HEK293 (cell line): ENCODE results near the gene CDH23.
A peak's percentile ranks its signal among the peaks of the same experiment; 100 is the strongest.

Experiments used
- CTCF ChIA-PET: fragments of 350-600 bp; formaldehyde crosslinking; extraction: SDS; loops from one replicate; lab custom pipeline; 2021; ENCODE audit warnings: antibody characterized with exemption; lab: Yijun Ruan, JAX
- POLR2A ChIA-PET: fragments of 300-600 bp; formaldehyde crosslinking; extraction: SDS; loops from one replicate; lab custom pipeline; 2020; ENCODE audit warnings: antibody characterized with exemption, inconsistent platforms; lab: Yijun Ruan, JAX
- H3K27ac ChIP-seq: fragments of 200-500 bp; sonication (Bioruptor generic); 2 replicates; pipeline ENCODE4 v1.5.1; 2014; ENCODE audit warnings: low read depth, low read length, control low read depth, inconsistent platforms; ENCODE audit errors: extremely low read depth
- H3K36me3 ChIP-seq, 2 experiments: fragments of 200-500 bp in 1 of 2; sonication (Bioruptor generic) in 1 of 2; 1 replicate in 1 of 2; 2 replicates in 1 of 2; pipeline ENCODE4 v1.5.1; 2014 to 2017; ENCODE audit warnings: inconsistent platforms in 2 of 2, low read length in 2 of 2; ENCODE audit not compliant: control insufficient read depth in 2 of 2, insufficient read depth in 1 of 2
- H3K4me1 ChIP-seq: fragments of 200-500 bp; sonication (Bioruptor generic); 2 replicates; pipeline ENCODE4 v1.5.1; 2014; ENCODE audit warnings: mild to moderate bottlenecking, low read length, inconsistent platforms; ENCODE audit not compliant: control insufficient read depth, insufficient read depth
- H3K4me3 ChIP-seq: 2 replicates; pipeline ENCODE4 v1.5.1; 2011; ENCODE audit warnings: low read depth, mild to moderate bottlenecking, control low read depth, low read length, moderate library complexity
- H3K9me3 ChIP-seq: fragments of 200-500 bp; sonication (Bioruptor generic); 2 replicates; pipeline ENCODE4 v1.5.1; 2014; ENCODE audit warnings: low read depth, low read length, inconsistent platforms; ENCODE audit not compliant: control insufficient read depth, insufficient read depth
- KLF1 ChIP-seq: fragments of 450-650 bp; formaldehyde crosslinking; IDR thresholded peaks from 2 replicates; pipeline ENCODE4 v1.5.1; 2016; ENCODE audit warnings: missing biosample characterization, missing genetic modification characterization
- KLF9 ChIP-seq: fragments of 450-650 bp; formaldehyde crosslinking; IDR thresholded peaks from 2 replicates; pipeline ENCODE4 v1.5.1; 2016; ENCODE audit warnings: missing biosample characterization, missing genetic modification characterization, low read depth
- MEIS1 ChIP-seq: sonication (generic); formaldehyde crosslinking; IDR thresholded peaks from 2 replicates; pipeline ENCODE4 v1.8.1; 2022; ENCODE audit warnings: missing genetic modification reagents, mild to moderate bottlenecking, borderline replicate concordance
- ZBTB7A ChIP-seq: fragments of 450-650 bp; formaldehyde crosslinking; IDR thresholded peaks from 2 replicates; pipeline ENCODE4 v1.5.1; 2016; ENCODE audit warnings: low read depth, missing biosample characterization, missing genetic modification characterization
- ZFHX2 ChIP-seq: fragments of 450-650 bp; formaldehyde crosslinking; conservative IDR thresholded peaks from 2 replicates; pipeline ENCODE4 v1.5.1; 2016; ENCODE audit warnings: missing biosample characterization, missing genetic modification characterization
- ZNF10 ChIP-seq: fragments of 450-650 bp; formaldehyde crosslinking; IDR thresholded peaks from 2 replicates; pipeline ENCODE4 v1.5.1; 2017; ENCODE audit warnings: missing biosample characterization, missing genetic modification characterization
- ZNF121 ChIP-seq: fragments of 450-650 bp; formaldehyde crosslinking; IDR thresholded peaks from 2 replicates; pipeline ENCODE4 v1.5.1; 2016; ENCODE audit warnings: missing biosample characterization, missing genetic modification characterization
- ZNF140 ChIP-seq: fragments of 450-650 bp; formaldehyde crosslinking; IDR thresholded peaks from 2 replicates; pipeline ENCODE4 v1.5.1; 2016; ENCODE audit warnings: missing biosample characterization, missing genetic modification characterization
- ZNF174 ChIP-seq: fragments of 450-650 bp; formaldehyde crosslinking; IDR thresholded peaks from 2 replicates; pipeline ENCODE4 v1.5.0; 2017; ENCODE audit warnings: missing biosample characterization, mild to moderate bottlenecking, missing genetic modification characterization
- ZNF266 ChIP-seq: fragments of 450-650 bp; formaldehyde crosslinking; IDR thresholded peaks from 2 replicates; pipeline ENCODE4 v1.5.1; 2016; ENCODE audit warnings: missing biosample characterization, missing genetic modification characterization, low read depth
- ZNF335 ChIP-seq: fragments of 450-650 bp; formaldehyde crosslinking; conservative IDR thresholded peaks from 2 replicates; pipeline ENCODE4 v1.5.1; 2016; ENCODE audit warnings: missing biosample characterization, missing genetic modification characterization
- ZNF394 ChIP-seq: fragments of 450-650 bp; formaldehyde crosslinking; IDR thresholded peaks from 2 replicates; pipeline ENCODE4 v1.5.1; 2016; ENCODE audit warnings: missing biosample characterization, missing genetic modification characterization, mild to moderate bottlenecking, moderate library complexity, borderline replicate concordance
- ZNF426 ChIP-seq: fragments of 450-650 bp; formaldehyde crosslinking; IDR thresholded peaks from 2 replicates; pipeline ENCODE4 v1.5.1; 2017; ENCODE audit warnings: missing biosample characterization, missing genetic modification characterization, mild to moderate bottlenecking, inconsistent platforms, moderate library complexity
- ZNF558 ChIP-seq: fragments of 450-650 bp; formaldehyde crosslinking; IDR thresholded peaks from 2 replicates; pipeline ENCODE4 v1.5.1; 2016; ENCODE audit warnings: missing biosample characterization, missing genetic modification characterization
- ZNF571 ChIP-seq: fragments of 450-650 bp; formaldehyde crosslinking; IDR thresholded peaks from 2 replicates; pipeline ENCODE4 v1.5.0; 2017; ENCODE audit warnings: missing biosample characterization, missing genetic modification characterization
- ZNF629 ChIP-seq: fragments of 450-650 bp; formaldehyde crosslinking; IDR thresholded peaks from 2 replicates; pipeline ENCODE4 v1.5.1; 2017; ENCODE audit warnings: missing biosample characterization, missing genetic modification characterization
- ZNF76 ChIP-seq: fragments of 450-650 bp; formaldehyde crosslinking; IDR thresholded peaks from 2 replicates; pipeline ENCODE4; 2016; ENCODE audit warnings: low read depth, missing biosample characterization, missing genetic modification characterization, borderline replicate concordance
- ZNF830 ChIP-seq: fragments of 450-650 bp; IDR thresholded peaks from 2 replicates; pipeline ENCODE4 v1.5.0; 2018; ENCODE audit warnings: missing biosample characterization, missing genetic modification characterization, low read depth, mild to moderate bottlenecking, moderate library complexity
- TF ChIP-seq, protein P1 (sequence below): fragments of 450-650 bp; formaldehyde crosslinking; IDR thresholded peaks from 2 replicates; pipeline ENCODE4 v1.5.1; 2016; ENCODE audit warnings: missing biosample characterization, missing genetic modification characterization
- TF ChIP-seq, protein P2 (sequence below): fragments of 450-650 bp; formaldehyde crosslinking; IDR thresholded peaks from 2 replicates; pipeline ENCODE4 v1.5.1; 2016; ENCODE audit warnings: missing biosample characterization, missing genetic modification characterization
- TF ChIP-seq, protein P3 (sequence below): fragments of 450-650 bp; formaldehyde crosslinking; IDR thresholded peaks from 2 replicates; pipeline ENCODE4 v1.5.1; 2016; ENCODE audit warnings: missing biosample characterization, missing genetic modification characterization
- TF ChIP-seq, protein P4 (sequence below): fragments of 450-650 bp; formaldehyde crosslinking; conservative IDR thresholded peaks from 2 replicates; pipeline ENCODE4 v1.5.1; 2016; ENCODE audit warnings: low read depth, missing biosample characterization, missing genetic modification characterization
- TF ChIP-seq, protein P5 (sequence below): fragments of 450-650 bp; formaldehyde crosslinking; IDR thresholded peaks from 2 replicates; pipeline ENCODE4 v1.5.1; 2016; ENCODE audit warnings: missing biosample characterization, missing genetic modification characterization

The CDH23 gene

DNA sequence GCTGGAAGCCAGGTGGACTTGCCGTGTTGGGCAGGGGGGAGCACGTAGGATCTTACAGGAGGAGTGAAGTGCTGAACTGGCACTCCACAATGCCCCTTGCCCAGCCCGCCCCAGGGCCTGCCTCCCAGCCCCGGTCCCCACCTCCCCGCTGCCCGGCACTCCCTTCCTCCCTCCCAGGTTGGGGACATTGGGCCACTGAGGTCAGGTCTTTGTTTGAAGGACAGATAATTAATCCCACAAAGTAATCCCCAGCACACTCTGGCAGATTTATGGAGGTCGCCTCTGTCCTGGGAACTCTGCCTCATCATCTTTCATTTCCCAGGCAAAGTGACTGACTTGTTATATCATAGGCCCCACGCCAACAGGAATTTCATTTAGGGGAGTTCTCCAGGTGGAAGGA is 200.0 kb downstream of the CDH23 start:
- TF ChIP-seq ZNF629 = no peak
- TF ChIP-seq ZNF571 = no peak
- no peak for TF ChIP-seq ZNF174 (tag by site-specific recombination)
- no peak for TF ChIP-seq ZBTB7A (tag by site-specific recombination)
- TF ChIP-seq ZNF335 (tag by site-specific recombination) = no peak
- no peak for TF ChIP-seq ZNF558
- TF ChIP-seq, protein P1, sequence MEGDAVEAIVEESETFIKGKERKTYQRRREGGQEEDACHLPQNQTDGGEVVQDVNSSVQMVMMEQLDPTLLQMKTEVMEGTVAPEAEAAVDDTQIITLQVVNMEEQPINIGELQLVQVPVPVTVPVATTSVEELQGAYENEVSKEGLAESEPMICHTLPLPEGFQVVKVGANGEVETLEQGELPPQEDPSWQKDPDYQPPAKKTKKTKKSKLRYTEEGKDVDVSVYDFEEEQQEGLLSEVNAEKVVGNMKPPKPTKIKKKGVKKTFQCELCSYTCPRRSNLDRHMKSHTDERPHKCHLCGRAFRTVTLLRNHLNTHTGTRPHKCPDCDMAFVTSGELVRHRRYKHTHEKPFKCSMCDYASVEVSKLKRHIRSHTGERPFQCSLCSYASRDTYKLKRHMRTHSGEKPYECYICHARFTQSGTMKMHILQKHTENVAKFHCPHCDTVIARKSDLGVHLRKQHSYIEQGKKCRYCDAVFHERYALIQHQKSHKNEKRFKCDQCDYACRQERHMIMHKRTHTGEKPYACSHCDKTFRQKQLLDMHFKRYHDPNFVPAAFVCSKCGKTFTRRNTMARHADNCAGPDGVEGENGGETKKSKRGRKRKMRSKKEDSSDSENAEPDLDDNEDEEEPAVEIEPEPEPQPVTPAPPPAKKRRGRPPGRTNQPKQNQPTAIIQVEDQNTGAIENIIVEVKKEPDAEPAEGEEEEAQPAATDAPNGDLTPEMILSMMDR (tag by site-specific recombination) = no peak
- no peak for TF ChIP-seq ZNF426 (tag by site-specific recombination)
- no peak for TF ChIP-seq KLF9
- TF ChIP-seq ZNF10 = no peak
- TF ChIP-seq ZNF121 = no peak
- TF ChIP-seq, protein P2, sequence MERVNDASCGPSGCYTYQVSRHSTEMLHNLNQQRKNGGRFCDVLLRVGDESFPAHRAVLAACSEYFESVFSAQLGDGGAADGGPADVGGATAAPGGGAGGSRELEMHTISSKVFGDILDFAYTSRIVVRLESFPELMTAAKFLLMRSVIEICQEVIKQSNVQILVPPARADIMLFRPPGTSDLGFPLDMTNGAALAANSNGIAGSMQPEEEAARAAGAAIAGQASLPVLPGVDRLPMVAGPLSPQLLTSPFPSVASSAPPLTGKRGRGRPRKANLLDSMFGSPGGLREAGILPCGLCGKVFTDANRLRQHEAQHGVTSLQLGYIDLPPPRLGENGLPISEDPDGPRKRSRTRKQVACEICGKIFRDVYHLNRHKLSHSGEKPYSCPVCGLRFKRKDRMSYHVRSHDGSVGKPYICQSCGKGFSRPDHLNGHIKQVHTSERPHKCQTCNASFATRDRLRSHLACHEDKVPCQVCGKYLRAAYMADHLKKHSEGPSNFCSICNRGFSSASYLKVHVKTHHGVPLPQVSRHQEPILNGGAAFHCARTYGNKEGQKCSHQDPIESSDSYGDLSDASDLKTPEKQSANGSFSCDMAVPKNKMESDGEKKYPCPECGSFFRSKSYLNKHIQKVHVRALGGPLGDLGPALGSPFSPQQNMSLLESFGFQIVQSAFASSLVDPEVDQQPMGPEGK (tag by site-specific recombination) = no peak
- TF ChIP-seq ZNF266 (tag by site-specific recombination) = no peak
- no peak for TF ChIP-seq MEIS1
- TF ChIP-seq ZNF76 (tag by site-specific recombination) = no peak
- Histone ChIP-seq H3K9me3 (no peaks in the 10 kb centered on the region), H3K36me3 (no peaks in the 10 kb centered on the region), H3K4me1 (no peaks in the 10 kb centered on the region), H3K27ac (no peak overlapping the region), H3K4me3 (no peak overlapping the region)
- ChIA-PET POLR2A (no interaction called here), CTCF (interaction anchor here (3.0 kb wide), 1 partner anchor 12 kb away, joined by 13 read pairs; no protein-coding TSS in a partner anchor)

DNA sequence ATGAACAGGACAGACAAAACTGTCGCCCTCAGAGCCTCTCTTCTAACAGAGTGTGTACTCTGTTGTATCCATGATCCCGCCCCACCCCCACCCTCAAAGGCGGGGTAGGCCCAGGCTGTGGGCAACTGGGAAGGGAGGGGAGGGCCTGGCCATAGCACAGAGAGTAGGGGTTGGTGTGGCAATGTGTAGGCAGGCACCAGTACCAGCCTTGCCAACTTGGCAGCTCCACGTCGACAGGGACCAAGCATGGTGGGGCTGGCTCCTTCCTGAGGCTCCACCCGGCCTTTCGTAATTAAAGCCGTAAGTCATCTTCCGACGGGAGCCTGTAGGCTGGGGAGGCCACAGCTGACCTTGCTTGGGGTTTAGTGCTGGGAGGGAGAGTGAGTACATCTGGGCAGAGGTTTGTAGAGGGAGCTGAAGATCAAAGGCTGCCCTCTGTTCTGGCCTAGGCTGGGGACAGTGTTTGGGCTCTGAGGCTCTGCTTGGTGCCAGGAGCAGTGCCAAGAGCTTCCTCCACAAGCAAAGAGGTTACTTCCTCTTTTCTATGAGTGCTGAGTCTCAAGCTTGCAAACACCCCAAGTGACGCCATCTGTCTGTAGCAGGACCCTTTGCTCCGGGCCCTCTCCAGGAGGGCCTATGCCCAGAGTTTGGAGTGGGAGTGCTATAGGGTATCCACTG is 201.2 kb downstream of the CDH23 start:
- no peak overlapping the region for H3K4me3 ChIP-seq
- H3K27ac ChIP-seq = no peak overlapping the region
- H3K4me1 ChIP-seq = no peaks in the 10 kb centered on the region
- ChIA-PET POLR2A (interaction anchor here (0.8 kb wide), 1 partner anchor 9 kb away, joined by 3 read pairs; no protein-coding TSS in a partner anchor), CTCF (interaction anchor here (3.0 kb wide), 1 partner anchor 11 kb away, joined by 13 read pairs; no protein-coding TSS in a partner anchor)
- H3K9me3 ChIP-seq = no peaks in the 10 kb centered on the region
- TF ChIP-seq, protein P3, sequence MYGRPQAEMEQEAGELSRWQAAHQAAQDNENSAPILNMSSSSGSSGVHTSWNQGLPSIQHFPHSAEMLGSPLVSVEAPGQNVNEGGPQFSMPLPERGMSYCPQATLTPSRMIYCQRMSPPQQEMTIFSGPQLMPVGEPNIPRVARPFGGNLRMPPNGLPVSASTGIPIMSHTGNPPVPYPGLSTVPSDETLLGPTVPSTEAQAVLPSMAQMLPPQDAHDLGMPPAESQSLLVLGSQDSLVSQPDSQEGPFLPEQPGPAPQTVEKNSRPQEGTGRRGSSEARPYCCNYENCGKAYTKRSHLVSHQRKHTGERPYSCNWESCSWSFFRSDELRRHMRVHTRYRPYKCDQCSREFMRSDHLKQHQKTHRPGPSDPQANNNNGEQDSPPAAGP (tag by site-specific recombination) = peak; percentile 42
- TF ChIP-seq, protein P4, sequence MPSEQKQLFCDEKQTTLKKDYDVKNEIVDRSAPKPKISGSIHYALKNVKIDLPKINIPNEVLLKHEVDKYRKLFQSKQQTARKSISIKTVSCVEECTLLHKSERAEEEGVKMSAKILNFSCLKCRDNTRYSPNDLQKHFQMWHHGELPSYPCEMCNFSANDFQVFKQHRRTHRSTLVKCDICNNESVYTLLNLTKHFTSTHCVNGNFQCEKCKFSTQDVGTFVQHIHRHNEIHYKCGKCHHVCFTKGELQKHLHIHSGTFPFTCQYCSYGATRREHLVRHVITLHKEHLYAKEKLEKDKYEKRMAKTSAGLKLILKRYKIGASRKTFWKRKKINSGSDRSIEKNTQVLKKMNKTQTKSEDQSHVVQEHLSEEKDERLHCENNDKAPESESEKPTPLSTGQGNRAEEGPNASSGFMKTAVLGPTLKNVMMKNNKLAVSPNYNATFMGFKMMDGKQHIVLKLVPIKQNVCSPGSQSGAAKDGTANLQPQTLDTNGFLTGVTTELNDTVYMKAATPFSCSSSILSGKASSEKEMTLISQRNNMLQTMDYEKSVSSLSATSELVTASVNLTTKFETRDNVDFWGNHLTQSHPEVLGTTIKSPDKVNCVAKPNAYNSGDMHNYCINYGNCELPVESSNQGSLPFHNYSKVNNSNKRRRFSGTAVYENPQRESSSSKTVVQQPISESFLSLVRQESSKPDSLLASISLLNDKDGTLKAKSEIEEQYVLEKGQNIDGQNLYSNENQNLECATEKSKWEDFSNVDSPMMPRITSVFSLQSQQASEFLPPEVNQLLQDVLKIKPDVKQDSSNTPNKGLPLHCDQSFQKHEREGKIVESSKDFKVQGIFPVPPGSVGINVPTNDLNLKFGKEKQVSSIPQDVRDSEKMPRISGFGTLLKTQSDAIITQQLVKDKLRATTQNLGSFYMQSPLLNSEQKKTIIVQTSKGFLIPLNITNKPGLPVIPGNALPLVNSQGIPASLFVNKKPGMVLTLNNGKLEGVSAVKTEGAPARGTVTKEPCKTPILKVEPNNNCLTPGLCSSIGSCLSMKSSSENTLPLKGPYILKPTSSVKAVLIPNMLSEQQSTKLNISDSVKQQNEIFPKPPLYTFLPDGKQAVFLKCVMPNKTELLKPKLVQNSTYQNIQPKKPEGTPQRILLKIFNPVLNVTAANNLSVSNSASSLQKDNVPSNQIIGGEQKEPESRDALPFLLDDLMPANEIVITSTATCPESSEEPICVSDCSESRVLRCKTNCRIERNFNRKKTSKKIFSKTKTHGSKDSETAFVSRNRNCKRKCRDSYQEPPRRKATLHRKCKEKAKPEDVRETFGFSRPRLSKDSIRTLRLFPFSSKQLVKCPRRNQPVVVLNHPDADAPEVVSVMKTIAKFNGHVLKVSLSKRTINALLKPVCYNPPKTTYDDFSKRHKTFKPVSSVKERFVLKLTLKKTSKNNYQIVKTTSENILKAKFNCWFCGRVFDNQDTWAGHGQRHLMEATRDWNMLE (tag by site-specific recombination) = no peak
- TF ChIP-seq, protein P5, sequence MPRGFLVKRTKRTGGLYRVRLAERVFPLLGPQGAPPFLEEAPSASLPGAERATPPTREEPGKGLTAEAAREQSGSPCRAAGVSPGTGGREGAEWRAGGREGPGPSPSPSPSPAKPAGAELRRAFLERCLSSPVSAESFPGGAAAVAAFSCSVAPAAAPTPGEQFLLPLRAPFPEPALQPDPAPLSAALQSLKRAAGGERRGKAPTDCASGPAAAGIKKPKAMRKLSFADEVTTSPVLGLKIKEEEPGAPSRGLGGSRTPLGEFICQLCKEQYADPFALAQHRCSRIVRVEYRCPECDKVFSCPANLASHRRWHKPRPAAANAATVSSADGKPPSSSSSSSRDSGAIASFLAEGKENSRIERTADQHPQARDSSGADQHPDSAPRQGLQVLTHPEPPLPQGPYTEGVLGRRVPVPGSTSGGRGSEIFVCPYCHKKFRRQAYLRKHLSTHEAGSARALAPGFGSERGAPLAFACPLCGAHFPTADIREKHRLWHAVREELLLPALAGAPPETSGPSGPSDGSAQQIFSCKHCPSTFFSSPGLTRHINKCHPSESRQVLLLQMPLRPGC = no peak
- no peak for TF ChIP-seq ZNF830 (tag by site-specific recombination)
- TF ChIP-seq ZFHX2 = 0 out of 2 replicates have a peak, but pooled peaks have one; percentile 28
- no peak for TF ChIP-seq ZNF140
- TF ChIP-seq ZNF394 (tag by site-specific recombination) = no peak
- 0 out of 2 replicates have a peak, but pooled peaks have one; percentile 12 for TF ChIP-seq KLF1 (tag by site-specific recombination)
- no peaks in the 10 kb centered on the region for H3K36me3 ChIP-seq
